ENCODE measurements around the gene DTWD1. TPM values are rescaled to one million over a fixed set of nuclear protein-coding genes. Genes with fewer than 3 reads are reported as not detected.
A peak's percentile ranks its signal among the peaks of the same experiment; 100 is the strongest.
"Not testable (repeated sequence)": the region's sequence is repeated elsewhere in the genome, so short reads cannot be mapped to it uniquely, and the experiment has no call there.

Gene DTWD1
- 54.6 TPM for total RNA-seq

GRCh38 chr15:49620658-49621368, at the start of gene DTWD1, which contains the start of gene FAM227B:
Gene DTWD1 (plus strand): TSS chr15:49621048. CDS start chr15:49625168, 4,120 bp downstream.
Gene FAM227B (minus strand): TSS chr15:49620818. CDS start chr15:49615171, 5,647 bp downstream.
- DNase-seq = peak; percentile 98

GRCh38 chr15:49573421-49573820, 47.4 kb upstream of the DTWD1 start:
- DNase-seq = no peak

- no peak for DNase-seq
Measured at GRCh38 chr15:49589030-49589429, 31.8 kb upstream of the DTWD1 start.

- DNase-seq = not testable (repeated sequence)
Measured at GRCh38 chr15:49592829-49593316, 28.0 kb upstream of the DTWD1 start.

- DNase-seq = no peak
Measured at GRCh38 chr15:49604625-49605409, 16.0 kb upstream of the DTWD1 start.

GRCh38 chr15:49605588-49605987, 15.3 kb upstream of the DTWD1 start:
- no peak for DNase-seq

GRCh38 chr15:49606594-49606993, 14.3 kb upstream of the DTWD1 start:
- no peak for DNase-seq

GRCh38 chr15:49610157-49610918, 10.5 kb upstream of the DTWD1 start:
- DNase-seq = no peak

- DNase-seq = not testable (repeated sequence)
Measured at GRCh38 chr15:49612240-49612639, 8.6 kb upstream of the DTWD1 start.

- DNase-seq = no peak
Measured at GRCh38 chr15:49619226-49619625, 1.6 kb upstream of the DTWD1 start.

- DNase-seq = peak; percentile 78
Measured at GRCh38 chr15:49620199-49620598, 649 bp upstream of the DTWD1 start.

- DNase-seq = peak; percentile 38
Measured at GRCh38 chr15:49621401-49621811, 558 bp downstream of the DTWD1 start.

- DNase-seq = no peak
Measured at GRCh38 chr15:49621887-49622286, 1.0 kb downstream of the DTWD1 start.

- DNase-seq = no peak
Measured at GRCh38 chr15:49622561-49622960, 1.7 kb downstream of the DTWD1 start.

- DNase-seq = peak; percentile 78
Measured at GRCh38 chr15:49624056-49624455, 3.2 kb downstream of the DTWD1 start.

GRCh38 chr15:49625460-49626036, 4.7 kb downstream of the DTWD1 start:
- DNase-seq = no peak

- DNase-seq = no peak
Measured at GRCh38 chr15:49627407-49627877, 6.6 kb downstream of the DTWD1 start.

GRCh38 chr15:49628379-49628778, 7.5 kb downstream of the DTWD1 start:
- no peak for DNase-seq

GRCh38 chr15:49637857-49638256, 17.0 kb downstream of the DTWD1 start:
- DNase-seq = no peak

- no peak for DNase-seq
Measured at GRCh38 chr15:49644364-49644794, 23.5 kb downstream of the DTWD1 start.

- DNase-seq = peak; percentile 27
Measured at GRCh38 chr15:49645277-49645676, 24.4 kb downstream of the DTWD1 start.

GRCh38 chr15:49645941-49646340, 25.1 kb downstream of the DTWD1 start:
- DNase-seq = no peak

Data from skin of body (tissue), 2 donors.